Measurements from ENCODE around the gene SUN2. TPM values are rescaled to one million over a fixed set of nuclear protein-coding genes. Genes with fewer than 3 reads are reported as not detected.
A peak's percentile ranks its signal among the peaks of the same experiment; 100 is the strongest.

Gene SUN2
- total and polyA plus RNA-seq, 2 of the 13 experiments (the other 11 are each of a cell fraction or from before 2014, with no cell fraction given): 45.6 to 56.6 TPM

DNA sequence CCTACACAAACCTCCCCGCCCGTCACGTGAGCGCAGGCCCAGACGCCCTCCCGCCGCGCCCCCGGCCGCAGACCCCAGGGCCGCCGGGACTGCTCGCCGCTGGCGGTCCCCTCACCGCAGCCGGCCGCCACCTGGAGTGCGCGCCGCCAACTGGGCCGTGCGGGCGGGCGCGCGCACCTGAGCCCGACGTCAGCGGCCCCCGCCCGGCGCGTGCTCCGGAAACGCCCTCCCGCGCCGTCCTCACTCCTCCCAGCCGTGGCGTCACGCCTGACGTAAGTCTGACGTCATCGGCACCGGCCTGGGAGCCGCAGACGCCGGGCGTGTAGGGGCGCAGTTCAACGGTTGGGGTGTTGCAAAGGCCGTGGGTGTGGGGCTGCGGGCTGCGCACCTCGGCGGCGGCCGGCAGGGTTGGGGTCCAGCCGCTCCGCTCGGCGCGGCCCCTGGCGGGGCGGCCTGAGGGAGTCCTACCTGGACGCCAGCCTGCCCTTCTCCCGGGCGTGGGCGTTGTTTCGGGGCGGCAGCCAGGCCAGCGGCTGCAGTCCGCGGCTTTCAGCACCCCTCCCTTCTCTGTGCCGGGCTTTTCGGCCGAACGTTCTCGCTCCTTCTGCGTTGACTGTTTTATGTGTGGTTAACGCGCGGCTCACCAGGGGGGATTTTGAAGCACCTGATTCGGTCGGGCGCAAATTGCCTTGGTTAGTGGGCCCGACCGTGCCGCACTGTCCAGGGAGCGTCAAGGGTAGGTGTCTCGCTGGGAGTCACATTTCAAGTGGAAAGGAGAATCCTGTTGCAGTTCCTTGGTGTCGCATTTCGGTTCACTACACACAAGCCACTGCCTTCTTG lies 54.8 kb downstream of the SUN2 start, which contains the start of gene JOSD1 (continued):
- TF ChIP-seq, protein P1, sequence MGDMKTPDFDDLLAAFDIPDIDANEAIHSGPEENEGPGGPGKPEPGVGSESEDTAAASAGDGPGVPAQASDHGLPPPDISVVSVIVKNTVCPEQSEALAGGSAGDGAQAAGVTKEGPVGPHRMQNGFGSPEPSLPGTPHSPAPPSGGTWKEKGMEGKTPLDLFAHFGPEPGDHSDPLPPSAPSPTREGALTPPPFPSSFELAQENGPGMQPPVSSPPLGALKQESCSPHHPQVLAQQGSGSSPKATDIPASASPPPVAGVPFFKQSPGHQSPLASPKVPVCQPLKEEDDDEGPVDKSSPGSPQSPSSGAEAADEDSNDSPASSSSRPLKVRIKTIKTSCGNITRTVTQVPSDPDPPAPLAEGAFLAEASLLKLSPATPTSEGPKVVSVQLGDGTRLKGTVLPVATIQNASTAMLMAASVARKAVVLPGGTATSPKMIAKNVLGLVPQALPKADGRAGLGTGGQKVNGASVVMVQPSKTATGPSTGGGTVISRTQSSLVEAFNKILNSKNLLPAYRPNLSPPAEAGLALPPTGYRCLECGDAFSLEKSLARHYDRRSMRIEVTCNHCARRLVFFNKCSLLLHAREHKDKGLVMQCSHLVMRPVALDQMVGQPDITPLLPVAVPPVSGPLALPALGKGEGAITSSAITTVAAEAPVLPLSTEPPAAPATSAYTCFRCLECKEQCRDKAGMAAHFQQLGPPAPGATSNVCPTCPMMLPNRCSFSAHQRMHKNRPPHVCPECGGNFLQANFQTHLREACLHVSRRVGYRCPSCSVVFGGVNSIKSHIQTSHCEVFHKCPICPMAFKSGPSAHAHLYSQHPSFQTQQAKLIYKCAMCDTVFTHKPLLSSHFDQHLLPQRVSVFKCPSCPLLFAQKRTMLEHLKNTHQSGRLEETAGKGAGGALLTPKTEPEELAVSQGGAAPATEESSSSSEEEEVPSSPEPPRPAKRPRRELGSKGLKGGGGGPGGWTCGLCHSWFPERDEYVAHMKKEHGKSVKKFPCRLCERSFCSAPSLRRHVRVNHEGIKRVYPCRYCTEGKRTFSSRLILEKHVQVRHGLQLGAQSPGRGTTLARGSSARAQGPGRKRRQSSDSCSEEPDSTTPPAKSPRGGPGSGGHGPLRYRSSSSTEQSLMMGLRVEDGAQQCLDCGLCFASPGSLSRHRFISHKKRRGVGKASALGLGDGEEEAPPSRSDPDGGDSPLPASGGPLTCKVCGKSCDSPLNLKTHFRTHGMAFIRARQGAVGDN (CRISPR knock-in tag; IDR thresholded peaks at IDR 0.05): peak; percentile 91
- TF ChIP-seq ZIK1 (CRISPR knock-in tag; IDR thresholded peaks at IDR 0.05; ENCODE audit: borderline replicate concordance, low read depth) (no peak; the same call in 1 of the 2 replicates), PHF8 (CRISPR knock-in tag; IDR thresholded peaks at IDR 0.05) (peak; percentile 75), GTF2F1 (IDR thresholded peaks at IDR 0.05; ENCODE audit: low read length) (no peak), PHF5A (CRISPR knock-in tag; IDR thresholded peaks at IDR 0.05; ENCODE audit: low read depth, unreplicated experiment) (no peak), POLR2AphosphoS2 (IDR thresholded peaks at IDR 0.05; ENCODE audit: low read depth, low read length) (no peak), THAP11 (CRISPR knock-in tag; IDR thresholded peaks at IDR 0.05) (peak; percentile 76), ZZZ3 (CRISPR knock-in tag; IDR thresholded peaks at IDR 0.05; ENCODE audit: borderline replicate concordance) (no peak), TCF12 (IDR thresholded peaks at IDR 0.05) (no peak), TCF12 (CRISPR knock-in tag; IDR thresholded peaks at IDR 0.05) (0 out of 2 replicates have a peak, but pooled peaks have one; percentile 20), CEBPG (CRISPR knock-in tag; IDR thresholded peaks at IDR 0.05) (0 out of 2 replicates have a peak, but pooled peaks have one; percentile 22)
- TF ChIP-seq, protein P2, sequence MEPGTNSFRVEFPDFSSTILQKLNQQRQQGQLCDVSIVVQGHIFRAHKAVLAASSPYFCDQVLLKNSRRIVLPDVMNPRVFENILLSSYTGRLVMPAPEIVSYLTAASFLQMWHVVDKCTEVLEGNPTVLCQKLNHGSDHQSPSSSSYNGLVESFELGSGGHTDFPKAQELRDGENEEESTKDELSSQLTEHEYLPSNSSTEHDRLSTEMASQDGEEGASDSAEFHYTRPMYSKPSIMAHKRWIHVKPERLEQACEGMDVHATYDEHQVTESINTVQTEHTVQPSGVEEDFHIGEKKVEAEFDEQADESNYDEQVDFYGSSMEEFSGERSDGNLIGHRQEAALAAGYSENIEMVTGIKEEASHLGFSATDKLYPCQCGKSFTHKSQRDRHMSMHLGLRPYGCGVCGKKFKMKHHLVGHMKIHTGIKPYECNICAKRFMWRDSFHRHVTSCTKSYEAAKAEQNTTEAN (CRISPR knock-in tag; conservative IDR thresholded peaks at IDR 0.05): peak; percentile 58
- TF ChIP-seq, protein P3, sequence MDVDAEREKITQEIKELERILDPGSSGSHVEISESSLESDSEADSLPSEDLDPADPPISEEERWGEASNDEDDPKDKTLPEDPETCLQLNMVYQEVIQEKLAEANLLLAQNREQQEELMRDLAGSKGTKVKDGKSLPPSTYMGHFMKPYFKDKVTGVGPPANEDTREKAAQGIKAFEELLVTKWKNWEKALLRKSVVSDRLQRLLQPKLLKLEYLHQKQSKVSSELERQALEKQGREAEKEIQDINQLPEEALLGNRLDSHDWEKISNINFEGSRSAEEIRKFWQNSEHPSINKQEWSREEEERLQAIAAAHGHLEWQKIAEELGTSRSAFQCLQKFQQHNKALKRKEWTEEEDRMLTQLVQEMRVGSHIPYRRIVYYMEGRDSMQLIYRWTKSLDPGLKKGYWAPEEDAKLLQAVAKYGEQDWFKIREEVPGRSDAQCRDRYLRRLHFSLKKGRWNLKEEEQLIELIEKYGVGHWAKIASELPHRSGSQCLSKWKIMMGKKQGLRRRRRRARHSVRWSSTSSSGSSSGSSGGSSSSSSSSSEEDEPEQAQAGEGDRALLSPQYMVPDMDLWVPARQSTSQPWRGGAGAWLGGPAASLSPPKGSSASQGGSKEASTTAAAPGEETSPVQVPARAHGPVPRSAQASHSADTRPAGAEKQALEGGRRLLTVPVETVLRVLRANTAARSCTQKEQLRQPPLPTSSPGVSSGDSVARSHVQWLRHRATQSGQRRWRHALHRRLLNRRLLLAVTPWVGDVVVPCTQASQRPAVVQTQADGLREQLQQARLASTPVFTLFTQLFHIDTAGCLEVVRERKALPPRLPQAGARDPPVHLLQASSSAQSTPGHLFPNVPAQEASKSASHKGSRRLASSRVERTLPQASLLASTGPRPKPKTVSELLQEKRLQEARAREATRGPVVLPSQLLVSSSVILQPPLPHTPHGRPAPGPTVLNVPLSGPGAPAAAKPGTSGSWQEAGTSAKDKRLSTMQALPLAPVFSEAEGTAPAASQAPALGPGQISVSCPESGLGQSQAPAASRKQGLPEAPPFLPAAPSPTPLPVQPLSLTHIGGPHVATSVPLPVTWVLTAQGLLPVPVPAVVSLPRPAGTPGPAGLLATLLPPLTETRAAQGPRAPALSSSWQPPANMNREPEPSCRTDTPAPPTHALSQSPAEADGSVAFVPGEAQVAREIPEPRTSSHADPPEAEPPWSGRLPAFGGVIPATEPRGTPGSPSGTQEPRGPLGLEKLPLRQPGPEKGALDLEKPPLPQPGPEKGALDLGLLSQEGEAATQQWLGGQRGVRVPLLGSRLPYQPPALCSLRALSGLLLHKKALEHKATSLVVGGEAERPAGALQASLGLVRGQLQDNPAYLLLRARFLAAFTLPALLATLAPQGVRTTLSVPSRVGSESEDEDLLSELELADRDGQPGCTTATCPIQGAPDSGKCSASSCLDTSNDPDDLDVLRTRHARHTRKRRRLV (CRISPR knock-in tag; IDR thresholded peaks at IDR 0.05): no peak
- TF ChIP-seq, protein P4, sequence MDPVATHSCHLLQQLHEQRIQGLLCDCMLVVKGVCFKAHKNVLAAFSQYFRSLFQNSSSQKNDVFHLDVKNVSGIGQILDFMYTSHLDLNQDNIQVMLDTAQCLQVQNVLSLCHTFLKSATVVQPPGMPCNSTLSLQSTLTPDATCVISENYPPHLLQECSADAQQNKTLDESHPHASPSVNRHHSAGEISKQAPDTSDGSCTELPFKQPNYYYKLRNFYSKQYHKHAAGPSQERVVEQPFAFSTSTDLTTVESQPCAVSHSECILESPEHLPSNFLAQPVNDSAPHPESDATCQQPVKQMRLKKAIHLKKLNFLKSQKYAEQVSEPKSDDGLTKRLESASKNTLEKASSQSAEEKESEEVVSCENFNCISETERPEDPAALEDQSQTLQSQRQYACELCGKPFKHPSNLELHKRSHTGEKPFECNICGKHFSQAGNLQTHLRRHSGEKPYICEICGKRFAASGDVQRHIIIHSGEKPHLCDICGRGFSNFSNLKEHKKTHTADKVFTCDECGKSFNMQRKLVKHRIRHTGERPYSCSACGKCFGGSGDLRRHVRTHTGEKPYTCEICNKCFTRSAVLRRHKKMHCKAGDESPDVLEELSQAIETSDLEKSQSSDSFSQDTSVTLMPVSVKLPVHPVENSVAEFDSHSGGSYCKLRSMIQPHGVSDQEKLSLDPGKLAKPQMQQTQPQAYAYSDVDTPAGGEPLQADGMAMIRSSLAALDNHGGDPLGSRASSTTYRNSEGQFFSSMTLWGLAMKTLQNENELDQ (CRISPR knock-in tag; IDR thresholded peaks at IDR 0.05; ENCODE audit: borderline replicate concordance): no peak

Data from HepG2 (cell line).